ENCODE data around the gene AMIGO1.

AMIGO1 gene

GRCh38 chr1:109539676-109540075, 30.1 kb upstream of the AMIGO1 start, which contains the start of gene GPR61:
GPR61 (plus strand) TSS chr1:109539872; CDS start chr1:109543023, 3,151 bp downstream.
- TF ChIP-seq, protein P1, sequence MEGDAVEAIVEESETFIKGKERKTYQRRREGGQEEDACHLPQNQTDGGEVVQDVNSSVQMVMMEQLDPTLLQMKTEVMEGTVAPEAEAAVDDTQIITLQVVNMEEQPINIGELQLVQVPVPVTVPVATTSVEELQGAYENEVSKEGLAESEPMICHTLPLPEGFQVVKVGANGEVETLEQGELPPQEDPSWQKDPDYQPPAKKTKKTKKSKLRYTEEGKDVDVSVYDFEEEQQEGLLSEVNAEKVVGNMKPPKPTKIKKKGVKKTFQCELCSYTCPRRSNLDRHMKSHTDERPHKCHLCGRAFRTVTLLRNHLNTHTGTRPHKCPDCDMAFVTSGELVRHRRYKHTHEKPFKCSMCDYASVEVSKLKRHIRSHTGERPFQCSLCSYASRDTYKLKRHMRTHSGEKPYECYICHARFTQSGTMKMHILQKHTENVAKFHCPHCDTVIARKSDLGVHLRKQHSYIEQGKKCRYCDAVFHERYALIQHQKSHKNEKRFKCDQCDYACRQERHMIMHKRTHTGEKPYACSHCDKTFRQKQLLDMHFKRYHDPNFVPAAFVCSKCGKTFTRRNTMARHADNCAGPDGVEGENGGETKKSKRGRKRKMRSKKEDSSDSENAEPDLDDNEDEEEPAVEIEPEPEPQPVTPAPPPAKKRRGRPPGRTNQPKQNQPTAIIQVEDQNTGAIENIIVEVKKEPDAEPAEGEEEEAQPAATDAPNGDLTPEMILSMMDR (IDR thresholded peaks at IDR 0.05; ENCODE audit: low read depth, low read length, missing control alignments): no peak
- no peak within 1 kb of the TSS for H3K27ac ChIP-seq
- no peaks in the 10 kb centered on the region for H3K27me3 ChIP-seq (replicated peaks)
- H3K4me3 ChIP-seq (ENCODE audit: low read depth, low read length): no peak within 1 kb of the TSS
- no peak for DNase-seq
- no peaks in the 10 kb centered on the region for H3K36me3 ChIP-seq (replicated peaks)
- in situ Hi-C loops (cut with HindIII; ENCODE audit: low pct_ligation_motif_present, low sequenced_read_pairs): no loop called here

- Histone ChIP-seq H3K27ac (no peak overlapping the region), H3K36me3 (replicated peaks) (no peaks in the 10 kb centered on the region), H3K4me3 (ENCODE audit: low read depth, low read length) (no peak overlapping the region), H3K27me3 (replicated peaks) (no peaks in the 10 kb centered on the region)
- TF ChIP-seq, protein P1 (IDR thresholded peaks at IDR 0.05; ENCODE audit: low read depth, low read length, missing control alignments): no peak
- in situ Hi-C loops (cut with HindIII; ENCODE audit: low pct_ligation_motif_present, low sequenced_read_pairs): no loop called here
- DNase-seq: no peak
These were observed 29.5 kb upstream of the AMIGO1 start for GRCh38 chr1:109538827-109539555.

DNA sequence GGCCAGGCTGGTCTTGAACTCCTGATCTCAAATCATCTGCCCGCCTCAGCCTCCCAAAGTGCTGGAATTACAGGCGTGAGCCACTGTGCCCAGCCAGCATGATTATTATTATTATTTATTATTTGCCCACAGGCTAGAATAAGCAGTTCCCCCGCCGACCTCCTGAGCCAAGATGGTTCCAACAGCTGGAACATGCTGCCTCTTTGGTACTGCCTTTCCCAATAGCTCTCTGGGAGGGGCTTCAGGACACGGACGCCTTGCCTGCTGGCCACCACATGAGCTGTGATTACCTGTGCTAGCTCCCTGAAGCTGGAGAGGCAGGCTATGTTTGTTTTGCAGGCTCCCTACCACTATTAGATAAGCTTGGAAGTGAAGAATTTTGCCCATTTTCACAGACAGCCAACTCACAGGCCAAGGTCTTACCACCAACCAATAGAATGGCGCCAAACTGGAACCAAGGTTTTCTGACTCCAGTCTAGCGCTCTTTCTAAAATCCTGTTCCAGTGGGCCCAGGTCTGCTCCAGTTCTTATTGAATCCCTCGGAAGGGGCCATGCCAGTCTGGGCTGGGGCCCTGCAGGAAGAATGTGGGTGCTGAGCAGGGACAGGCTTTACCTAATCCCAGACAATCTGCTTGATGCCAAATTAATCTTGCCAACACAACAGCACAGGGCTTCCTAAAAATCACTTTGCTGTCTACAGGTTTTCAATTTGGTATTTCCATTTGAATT, 28.1 kb upstream of the AMIGO1 start:
- in situ Hi-C loops (cut with HindIII; ENCODE audit: low pct_ligation_motif_present, low sequenced_read_pairs): no loop called here
- no peaks in the 10 kb centered on the region for H3K27me3 ChIP-seq (replicated peaks)
- DNase-seq: no peak
- H3K27ac ChIP-seq: no peak overlapping the region
- H3K36me3 ChIP-seq (replicated peaks): no peaks in the 10 kb centered on the region
- H3K4me3 ChIP-seq (ENCODE audit: low read depth, low read length): no peak overlapping the region
- TF ChIP-seq, protein P1 (IDR thresholded peaks at IDR 0.05; ENCODE audit: low read depth, low read length, missing control alignments): no peak

GRCh38 chr1:109535971-109536491, 26.5 kb upstream of the AMIGO1 start:
- in situ Hi-C loops (cut with HindIII; ENCODE audit: low pct_ligation_motif_present, low sequenced_read_pairs): no loop called here
- Histone ChIP-seq H3K36me3 (replicated peaks) (no peaks in the 10 kb centered on the region), H3K27me3 (replicated peaks) (no peaks in the 10 kb centered on the region), H3K4me3 (ENCODE audit: low read depth, low read length) (no peak overlapping the region), H3K27ac (no peak overlapping the region)
- no peak for DNase-seq
- TF ChIP-seq, protein P1 (IDR thresholded peaks at IDR 0.05; ENCODE audit: low read depth, low read length, missing control alignments): no peak

- H3K4me3 ChIP-seq (ENCODE audit: low read depth, low read length): no peak overlapping the region
- TF ChIP-seq, protein P1 (IDR thresholded peaks at IDR 0.05; ENCODE audit: low read depth, low read length, missing control alignments): no peak
- DNase-seq: no peak
- in situ Hi-C loops (cut with HindIII; ENCODE audit: low pct_ligation_motif_present, low sequenced_read_pairs): no loop called here
- H3K36me3 ChIP-seq (replicated peaks): no peaks in the 10 kb centered on the region
- no peak overlapping the region for H3K27ac ChIP-seq
- H3K27me3 ChIP-seq (replicated peaks): no peaks in the 10 kb centered on the region
These were observed 26.0 kb upstream of the AMIGO1 start for GRCh38 chr1:109535481-109535880.

All from brain microvascular endothelial cell (primary cell).